WTC11 (cell line): ENCODE results near the gene OR5L2. TPM values are rescaled to one million over a fixed set of nuclear protein-coding genes. Genes with fewer than 3 reads are reported as not detected.

Source experiments
- ATAC-seq: fragments of 200-7000 bp; cut with Tn5 transposase; 2 replicates; pipeline ENCODE4 v1.10.0; 2021; ENCODE audit warnings: mild to moderate bottlenecking, moderate library complexity
- CTCF ChIA-PET: fragments of 300-600 bp; sonication (Branson Sonifier 250); formaldehyde crosslinking; loops from one replicate; lab custom pipeline; 2021; ENCODE audit warnings: antibody characterized with exemption; lab: Charles Lee
- POLR2A ChIA-PET: fragments of 350-600 bp; sonication (Branson Sonifier 250); formaldehyde crosslinking; loops from one replicate; lab custom pipeline; 2021; ENCODE audit warnings: antibody characterized with exemption; lab: Charles Lee
- DNase-seq: peaks from one replicate; pipeline ENCODE4 v3.0.0; 2021; ENCODE audit warnings: low spot score
- H3K27ac Mint-ChIP-seq: 2 replicates; pipeline ENCODE4 v1.8.0; 2021; ENCODE audit warnings: mixed read lengths
- H3K27me3 Mint-ChIP-seq: 2 replicates; pipeline ENCODE4 v1.8.0; 2021; ENCODE audit warnings: low read depth, mild to moderate bottlenecking, moderate library complexity, mixed read lengths
- H3K36me3 Mint-ChIP-seq: 2 replicates; pipeline ENCODE4 v1.8.0; 2021; ENCODE audit warnings: mixed read lengths
- H3K4me1 Mint-ChIP-seq: 2 replicates; pipeline ENCODE4 v1.8.0; 2022; ENCODE audit warnings: mixed read lengths
- H3K4me3 Mint-ChIP-seq: 2 replicates; pipeline ENCODE4 v1.8.0; 2021; ENCODE audit warnings: mild to moderate bottlenecking, moderate library complexity, mixed read lengths
- H3K9me3 Mint-ChIP-seq: 2 replicates; pipeline ENCODE4 v1.8.0; 2021; ENCODE audit warnings: mixed read lengths
- ERG ChIP-seq: fragments of 250-450 bp; sonication (Bioruptor Pico); IDR thresholded peaks from 2 replicates; pipeline ENCODE4 v1.8.0; 2021; ENCODE audit warnings: mild to moderate bottlenecking
- ETV6 ChIP-seq: sonication (generic); formaldehyde crosslinking; IDR thresholded peaks from 2 replicates; pipeline ENCODE4 v1.8.1; 2022; ENCODE audit warnings: mild to moderate bottlenecking, missing genetic modification reagents
- FOXP4 ChIP-seq: sonication (generic); formaldehyde crosslinking; IDR thresholded peaks from 2 replicates; pipeline ENCODE4 v1.8.0; 2022; ENCODE audit warnings: mild to moderate bottlenecking, missing genetic modification reagents
- GRHL2 ChIP-seq: fragments of 250-450 bp; sonication (Bioruptor Pico); IDR thresholded peaks from 2 replicates; pipeline ENCODE4 v1.8.0; 2022; ENCODE audit warnings: mild to moderate bottlenecking, moderate library complexity; ENCODE audit not compliant: insufficient replicate concordance, severe bottlenecking
- IRF2 ChIP-seq: sonication (generic); formaldehyde crosslinking; IDR thresholded peaks from 2 replicates; pipeline ENCODE4 v1.8.0; 2022; ENCODE audit warnings: low read depth, missing genetic modification reagents, borderline replicate concordance
- JAZF1 ChIP-seq: fragments of 250-450 bp; sonication (Bioruptor Pico); IDR thresholded peaks from 2 replicates; pipeline ENCODE4 v1.9.0; 2021; ENCODE audit warnings: moderate library complexity, mild to moderate bottlenecking, inconsistent platforms
- NFE2L1 ChIP-seq: sonication (generic); formaldehyde crosslinking; IDR thresholded peaks from 2 replicates; pipeline ENCODE4 v1.8.1; 2023; ENCODE audit warnings: missing genetic modification reagents
- NR2C2 ChIP-seq: sonication (generic); formaldehyde crosslinking; IDR thresholded peaks from 2 replicates; pipeline ENCODE4 v1.8.0; 2022; ENCODE audit warnings: mild to moderate bottlenecking, missing genetic modification reagents
- RELA ChIP-seq: sonication (generic); formaldehyde crosslinking; IDR thresholded peaks from 2 replicates; pipeline ENCODE4 v1.8.1; 2022; ENCODE audit warnings: missing genetic modification reagents, mild to moderate bottlenecking, borderline replicate concordance
- SMAD3 ChIP-seq: sonication (generic); formaldehyde crosslinking; IDR thresholded peaks from 2 replicates; pipeline ENCODE4 v1.8.0; 2022; ENCODE audit warnings: missing genetic modification reagents, mild to moderate bottlenecking, borderline replicate concordance
- TCF7 ChIP-seq: sonication (generic); formaldehyde crosslinking; IDR thresholded peaks from 2 replicates; pipeline ENCODE4 v1.8.0; 2022; ENCODE audit warnings: mild to moderate bottlenecking, low read depth, missing genetic modification reagents, moderate library complexity
- TEAD1 ChIP-seq: sonication (generic); formaldehyde crosslinking; IDR thresholded peaks from 2 replicates; pipeline ENCODE4 v1.8.0; 2022; ENCODE audit warnings: mild to moderate bottlenecking, missing genetic modification reagents
- ZBTB43 ChIP-seq: sonication (generic); formaldehyde crosslinking; IDR thresholded peaks from 2 replicates; pipeline ENCODE4 v1.8.1; 2023; ENCODE audit warnings: mild to moderate bottlenecking, missing genetic modification reagents
- ZNF138 ChIP-seq: sonication (generic); formaldehyde crosslinking; conservative IDR thresholded peaks from 2 replicates; pipeline ENCODE4 v1.8.1; 2022; ENCODE audit warnings: mild to moderate bottlenecking, moderate library complexity, missing genetic modification reagents
- ZNF219 ChIP-seq: sonication (generic); formaldehyde crosslinking; IDR thresholded peaks from 2 replicates; pipeline ENCODE4 v1.8.0; 2023; ENCODE audit warnings: missing genetic modification reagents, mild to moderate bottlenecking, borderline replicate concordance
- ZNF396 ChIP-seq: fragments of 250-450 bp; sonication (Bioruptor Pico); IDR thresholded peaks from 2 replicates; pipeline ENCODE4 v1.8.0; 2021; ENCODE audit warnings: mild to moderate bottlenecking, moderate library complexity, borderline replicate concordance
- ZNF423 ChIP-seq: fragments of 250-450 bp; sonication (Bioruptor Pico); IDR thresholded peaks from 2 replicates; pipeline ENCODE4 v2.1.2; 2022; ENCODE audit warnings: mild to moderate bottlenecking, moderate library complexity
- ZNF671 ChIP-seq: fragments of 250-450 bp; sonication (Bioruptor Pico); IDR thresholded peaks from 2 replicates; pipeline ENCODE4 v1.8.0; 2021; ENCODE audit warnings: mild to moderate bottlenecking
- total RNA-seq: library from RNA; stranded (reverse); gene quantifications from 3 replicates; pipeline ENCODE4 v1.2.3, GENCODE V29; 2021
- TF ChIP-seq, protein P1 (sequence below): sonication (generic); formaldehyde crosslinking; IDR thresholded peaks from 2 replicates; pipeline ENCODE4 v1.8.1; 2023; ENCODE audit warnings: mild to moderate bottlenecking, moderate library complexity, missing genetic modification reagents
- TF ChIP-seq, protein P2 (sequence below): fragments of 250-450 bp; sonication (Bioruptor Pico); IDR thresholded peaks from 2 replicates; pipeline ENCODE4 v1.9.0; 2021; ENCODE audit warnings: mild to moderate bottlenecking

OR5L2 gene
- total RNA-seq, 1 experiment from 2014 or later = not detected

GRCh38 chr11:55806248-55806647, 20.8 kb upstream of the OR5L2 start (continued):
- TF ChIP-seq ERG (CRISPR knock-in tag) (no peak), IRF2 (CRISPR knock-in tag) (no peak), TEAD1 (CRISPR knock-in tag) (no peak), ZBTB43 (no peak), GRHL2 (CRISPR knock-in tag) (no peak), SMAD3 (CRISPR knock-in tag) (no peak)
- TF ChIP-seq, all 79 proteins: peak for 0

DNA sequence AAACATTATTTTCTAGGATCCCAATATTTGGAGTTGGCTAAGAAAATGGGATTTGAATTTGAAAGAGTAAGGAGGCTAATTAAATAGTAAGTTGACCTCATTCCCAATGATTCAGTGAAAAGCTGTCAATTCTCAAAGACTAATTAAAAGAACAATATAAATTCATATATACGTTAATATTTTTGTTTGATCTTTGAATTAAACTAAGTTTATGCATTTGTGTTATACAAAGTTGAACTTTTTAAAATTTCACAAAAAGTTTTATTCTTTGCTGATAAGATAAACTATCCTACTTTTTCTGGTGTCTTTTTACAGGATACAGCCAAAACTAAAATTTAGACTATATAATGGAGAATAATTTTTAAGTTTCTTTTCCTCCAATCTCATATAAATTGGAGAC, 16.0 kb upstream of the OR5L2 start, which contains the start of gene OR5L1:
Gene OR5L1, plus strand, starts transcription at position 301 of the 400 bp plus-strand sequence. CDS start 100 bp downstream, outside the sequence.
- DNase-seq (no peak), ATAC-seq (no peak)
- POLR2A ChIA-PET = no interaction called here
- CTCF ChIA-PET = no interaction called here
- Mint-ChIP-seq H3K36me3 (peaks cover 63% of the 10 kb centered on the region), H3K4me1 (no peaks in the 10 kb centered on the region), H3K9me3 (peaks cover 76% of the 10 kb centered on the region), H3K27me3 (peaks cover 7% of the 10 kb centered on the region), H3K27ac (no peak within 1 kb of the TSS), H3K4me3 (no peak within 1 kb of the TSS)
- TF ChIP-seq NFE2L1 = no peak
- TF ChIP-seq IRF2 (CRISPR knock-in tag) = no peak
- no peak for TF ChIP-seq JAZF1 (CRISPR knock-in tag)
- no peak for TF ChIP-seq ETV6 (CRISPR knock-in tag)
- no peak for TF ChIP-seq TCF7
- TF ChIP-seq ZNF671 (CRISPR knock-in tag) = no peak
- no peak for TF ChIP-seq FOXP4 (CRISPR knock-in tag)
- no peak for TF ChIP-seq NR2C2 (CRISPR knock-in tag)
- TF ChIP-seq, protein P1, sequence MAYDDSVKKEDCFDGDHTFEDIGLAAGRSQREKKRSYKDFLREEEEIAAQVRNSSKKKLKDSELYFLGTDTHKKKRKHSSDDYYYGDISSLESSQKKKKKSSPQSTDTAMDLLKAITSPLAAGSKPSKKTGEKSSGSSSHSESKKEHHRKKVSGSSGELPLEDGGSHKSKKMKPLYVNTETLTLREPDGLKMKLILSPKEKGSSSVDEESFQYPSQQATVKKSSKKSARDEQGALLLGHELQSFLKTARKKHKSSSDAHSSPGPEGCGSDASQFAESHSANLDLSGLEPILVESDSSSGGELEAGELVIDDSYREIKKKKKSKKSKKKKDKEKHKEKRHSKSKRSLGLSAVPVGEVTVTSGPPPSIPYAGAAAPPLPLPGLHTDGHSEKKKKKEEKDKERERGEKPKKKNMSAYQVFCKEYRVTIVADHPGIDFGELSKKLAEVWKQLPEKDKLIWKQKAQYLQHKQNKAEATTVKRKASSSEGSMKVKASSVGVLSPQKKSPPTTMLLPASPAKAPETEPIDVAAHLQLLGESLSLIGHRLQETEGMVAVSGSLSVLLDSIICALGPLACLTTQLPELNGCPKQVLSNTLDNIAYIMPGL (CRISPR knock-in tag) = no peak

DNA sequence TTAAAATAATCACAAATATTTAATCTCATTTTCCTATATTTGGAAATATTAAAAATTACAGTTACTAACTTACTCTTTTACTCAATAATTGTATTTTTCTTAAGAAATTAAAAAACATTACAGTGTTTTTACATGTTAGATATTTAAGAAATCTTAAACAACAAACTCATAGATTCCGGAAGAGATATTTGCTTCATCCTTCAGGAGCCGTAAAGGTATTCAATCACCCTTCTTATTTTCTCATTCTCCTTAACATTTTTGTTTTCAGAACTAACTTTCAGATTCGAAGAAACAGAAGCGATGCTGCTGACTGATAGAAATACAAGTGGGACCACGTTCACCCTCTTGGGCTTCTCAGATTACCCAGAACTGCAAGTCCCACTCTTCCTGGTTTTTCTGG, 7.7 kb upstream of the OR5L2 start, which contains the start of gene OR5D18:
Gene OR5D18, plus strand, starts transcription at position 301 of the 400 bp plus-strand sequence. Its CDS starts 0 bp downstream, at position 301.
- Mint-ChIP-seq H3K9me3 (peaks cover 78% of the 10 kb centered on the region), H3K4me3 (no peak within 1 kb of the TSS), H3K36me3 (peaks cover 65% of the 10 kb centered on the region), H3K27ac (no peak within 1 kb of the TSS), H3K27me3 (peaks cover 11% of the 10 kb centered on the region), H3K4me1 (no peaks in the 10 kb centered on the region)
- DNase-seq = no peak
- ATAC-seq = no peak
- POLR2A ChIA-PET = no interaction called here
- CTCF ChIA-PET = no interaction called here
- TF ChIP-seq ZNF396 (CRISPR knock-in tag) (no peak), ZNF423 (no peak), ZNF219 (CRISPR knock-in tag) (no peak), ZNF138 (CRISPR knock-in tag) (no peak), RELA (CRISPR knock-in tag) (no peak)
- TF ChIP-seq, protein P2, sequence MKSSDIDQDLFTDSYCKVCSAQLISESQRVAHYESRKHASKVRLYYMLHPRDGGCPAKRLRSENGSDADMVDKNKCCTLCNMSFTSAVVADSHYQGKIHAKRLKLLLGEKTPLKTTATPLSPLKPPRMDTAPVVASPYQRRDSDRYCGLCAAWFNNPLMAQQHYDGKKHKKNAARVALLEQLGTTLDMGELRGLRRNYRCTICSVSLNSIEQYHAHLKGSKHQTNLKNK (CRISPR knock-in tag) = no peak
